ENCODE measurements around the gene TMCC3. TPM values are rescaled to one million over a fixed set of nuclear protein-coding genes. Genes with fewer than 3 reads are reported as not detected.
A peak's percentile ranks its signal among the peaks of the same experiment; 100 is the strongest.

The TMCC3 gene
- total RNA-seq, 1 donor from 2014 or later: 11.5 TPM

DNA sequence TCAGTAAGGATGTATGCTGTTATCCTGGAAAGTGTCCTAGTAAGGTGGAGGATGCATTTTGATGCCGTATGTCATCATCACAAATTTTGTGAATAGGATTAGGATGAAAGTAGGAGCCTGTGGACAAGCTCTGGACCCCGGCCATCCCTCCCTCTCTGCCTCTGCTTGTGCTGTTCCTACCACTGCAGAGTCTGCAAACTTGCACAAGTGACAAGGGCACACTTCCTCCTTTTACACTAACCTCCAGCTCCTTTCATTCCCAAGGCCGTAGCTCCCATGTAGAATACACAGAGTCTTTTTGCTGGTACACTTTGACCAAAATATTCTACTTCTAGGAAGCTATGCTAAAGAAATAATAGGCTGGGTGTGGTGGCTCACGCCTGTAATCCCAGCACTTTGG is 13.3 kb upstream of the TMCC3 start:
- Histone ChIP-seq H3K27ac (no peak overlapping the region), H3K4me3 (no peak overlapping the region), H3K27me3 (no peaks in the 10 kb centered on the region), H3K4me1 (peaks cover 13% of the 10 kb centered on the region), H3K36me3 (no peaks in the 10 kb centered on the region), H3K9me3 (no peaks in the 10 kb centered on the region)
- DNase-seq (ENCODE audit: extremely low spot score in 2 of 2): no peak
- TF ChIP-seq CTCF (IDR thresholded peaks at IDR 0.05) (no peak), POLR2AphosphoS5 (IDR thresholded peaks at IDR 0.05; ENCODE audit: insufficient read depth in 1 of 2, low read depth in 1 of 2) (no peak), POLR2A (IDR thresholded peaks at IDR 0.05) (no peak)
- intact Hi-C loops (cut with DNase I): no loop called here

- DNase-seq (ENCODE audit: extremely low spot score in 2 of 2): no peak
- Histone ChIP-seq H3K4me1 (peaks cover 13% of the 10 kb centered on the region), H3K27ac (no peak overlapping the region), H3K36me3 (no peaks in the 10 kb centered on the region), H3K27me3 (no peaks in the 10 kb centered on the region), H3K4me3 (no peak overlapping the region), H3K9me3 (no peaks in the 10 kb centered on the region)
- no peak for TF ChIP-seq POLR2AphosphoS5 (IDR thresholded peaks at IDR 0.05; ENCODE audit: insufficient read depth in 1 of 2, low read depth in 1 of 2)
- no peak for TF ChIP-seq CTCF (IDR thresholded peaks at IDR 0.05)
- TF ChIP-seq POLR2A (IDR thresholded peaks at IDR 0.05): no peak
- intact Hi-C loops (cut with DNase I): no loop called here
Measured at GRCh38 chr12:94663071-94663470, 12.7 kb upstream of the TMCC3 start.

GRCh38 chr12:94660436-94660835 is 10.1 kb upstream of the TMCC3 start:
- no peak overlapping the region for H3K4me3 ChIP-seq
- H3K27me3 ChIP-seq: no peaks in the 10 kb centered on the region
- no peaks in the 10 kb centered on the region for H3K36me3 ChIP-seq
- no peak for DNase-seq (ENCODE audit: extremely low spot score in 2 of 2)
- H3K4me1 ChIP-seq: peaks cover 13% of the 10 kb centered on the region
- H3K27ac ChIP-seq: no peak overlapping the region
- intact Hi-C loops (cut with DNase I): no loop called here
- TF ChIP-seq POLR2AphosphoS5 (IDR thresholded peaks at IDR 0.05; ENCODE audit: insufficient read depth in 1 of 2, low read depth in 1 of 2) (peak in 1 of 2 donors; percentile 83), CTCF (IDR thresholded peaks at IDR 0.05) (no peak)
- H3K9me3 ChIP-seq: no peaks in the 10 kb centered on the region

- peaks cover 13% of the 10 kb centered on the region for H3K4me1 ChIP-seq
- no peak overlapping the region for H3K27ac ChIP-seq
- no peaks in the 10 kb centered on the region for H3K9me3 ChIP-seq
- no peaks in the 10 kb centered on the region for H3K27me3 ChIP-seq
- intact Hi-C loops (cut with DNase I): no loop called here
- no peak overlapping the region for H3K4me3 ChIP-seq
- no peak for DNase-seq (ENCODE audit: extremely low spot score in 2 of 2)
- TF ChIP-seq POLR2AphosphoS5 (IDR thresholded peaks at IDR 0.05; ENCODE audit: insufficient read depth in 1 of 2, low read depth in 1 of 2): no peak
- TF ChIP-seq CTCF (IDR thresholded peaks at IDR 0.05): no peak
- TF ChIP-seq POLR2A (IDR thresholded peaks at IDR 0.05): no peak
- H3K36me3 ChIP-seq: no peaks in the 10 kb centered on the region
Measured at GRCh38 chr12:94659346-94659930, 9.1 kb upstream of the TMCC3 start.

- Histone ChIP-seq H3K36me3 (no peaks in the 10 kb centered on the region), H3K27me3 (no peaks in the 10 kb centered on the region), H3K4me1 (peaks cover 13% of the 10 kb centered on the region), H3K4me3 (no peak overlapping the region), H3K27ac (no peak overlapping the region), H3K9me3 (no peaks in the 10 kb centered on the region)
- DNase-seq (ENCODE audit: extremely low spot score in 2 of 2): no peak
- TF ChIP-seq POLR2AphosphoS5 (IDR thresholded peaks at IDR 0.05; ENCODE audit: insufficient read depth in 1 of 2, low read depth in 1 of 2): no peak
- no peak for TF ChIP-seq POLR2A (IDR thresholded peaks at IDR 0.05)
- no peak for TF ChIP-seq CTCF (IDR thresholded peaks at IDR 0.05)
- intact Hi-C loops (cut with DNase I): no loop called here
Measured at GRCh38 chr12:94658931-94659330, 8.6 kb upstream of the TMCC3 start.

All from vagina (tissue), 2 donors.